Measurements from ENCODE around the gene SFI1. TPM values are rescaled to one million over a fixed set of nuclear protein-coding genes. Genes with fewer than 3 reads are reported as not detected.

Gene SFI1
- total RNA-seq, 2 donors from 2014 or later, result 27.8 to 46.8 TPM

DNA sequence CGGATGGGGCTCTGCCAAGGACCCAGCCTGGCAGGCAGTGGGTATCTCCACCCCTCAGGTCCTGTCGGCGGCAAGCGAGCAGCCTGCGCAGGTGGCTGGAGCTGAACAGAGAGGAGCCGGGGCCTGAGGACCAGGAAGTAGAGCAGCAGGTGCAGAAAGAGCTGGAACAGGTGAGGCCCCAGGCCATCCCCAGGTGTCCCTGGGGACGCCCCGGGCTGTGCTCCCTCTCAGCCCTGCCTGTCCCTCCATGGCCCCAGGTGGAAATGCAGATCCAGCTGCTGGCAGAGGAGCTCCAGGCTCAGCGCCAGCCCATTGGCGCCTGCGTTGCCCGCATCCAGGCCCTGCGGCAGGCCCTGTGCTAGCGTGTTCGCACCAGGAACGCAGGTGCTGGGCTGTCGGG, 121.7 kb downstream of the SFI1 start:
- no peaks in the 10 kb centered on the region for H3K9me3 ChIP-seq
- WGBS, 2 donors, result 91 to 92% methylated on average over 15 to 17 of the region's 17 CpGs
- no peak overlapping the region for H3K4me3 ChIP-seq
- no peaks in the 10 kb centered on the region for H3K27me3 ChIP-seq
- H3K27ac ChIP-seq, result no peak overlapping the region
- peaks cover 7 to 13% of the 10 kb centered on the region in 2 donors for H3K36me3 ChIP-seq (replicated peaks in 1 of 2; ENCODE audit: insufficient read depth in 1 of 2, low read depth in 2 of 2)
- H3K4me1 ChIP-seq, result no peaks in the 10 kb centered on the region
- TF ChIP-seq, protein P1, sequence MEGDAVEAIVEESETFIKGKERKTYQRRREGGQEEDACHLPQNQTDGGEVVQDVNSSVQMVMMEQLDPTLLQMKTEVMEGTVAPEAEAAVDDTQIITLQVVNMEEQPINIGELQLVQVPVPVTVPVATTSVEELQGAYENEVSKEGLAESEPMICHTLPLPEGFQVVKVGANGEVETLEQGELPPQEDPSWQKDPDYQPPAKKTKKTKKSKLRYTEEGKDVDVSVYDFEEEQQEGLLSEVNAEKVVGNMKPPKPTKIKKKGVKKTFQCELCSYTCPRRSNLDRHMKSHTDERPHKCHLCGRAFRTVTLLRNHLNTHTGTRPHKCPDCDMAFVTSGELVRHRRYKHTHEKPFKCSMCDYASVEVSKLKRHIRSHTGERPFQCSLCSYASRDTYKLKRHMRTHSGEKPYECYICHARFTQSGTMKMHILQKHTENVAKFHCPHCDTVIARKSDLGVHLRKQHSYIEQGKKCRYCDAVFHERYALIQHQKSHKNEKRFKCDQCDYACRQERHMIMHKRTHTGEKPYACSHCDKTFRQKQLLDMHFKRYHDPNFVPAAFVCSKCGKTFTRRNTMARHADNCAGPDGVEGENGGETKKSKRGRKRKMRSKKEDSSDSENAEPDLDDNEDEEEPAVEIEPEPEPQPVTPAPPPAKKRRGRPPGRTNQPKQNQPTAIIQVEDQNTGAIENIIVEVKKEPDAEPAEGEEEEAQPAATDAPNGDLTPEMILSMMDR (IDR thresholded peaks at IDR 0.05), result no peak
- no peak for TF ChIP-seq POLR2A (IDR thresholded peaks at IDR 0.05)
- no peak for ATAC-seq
- intact Hi-C loops (cut with DNase I), result no loop called here
- no peak for DNase-seq

DNA sequence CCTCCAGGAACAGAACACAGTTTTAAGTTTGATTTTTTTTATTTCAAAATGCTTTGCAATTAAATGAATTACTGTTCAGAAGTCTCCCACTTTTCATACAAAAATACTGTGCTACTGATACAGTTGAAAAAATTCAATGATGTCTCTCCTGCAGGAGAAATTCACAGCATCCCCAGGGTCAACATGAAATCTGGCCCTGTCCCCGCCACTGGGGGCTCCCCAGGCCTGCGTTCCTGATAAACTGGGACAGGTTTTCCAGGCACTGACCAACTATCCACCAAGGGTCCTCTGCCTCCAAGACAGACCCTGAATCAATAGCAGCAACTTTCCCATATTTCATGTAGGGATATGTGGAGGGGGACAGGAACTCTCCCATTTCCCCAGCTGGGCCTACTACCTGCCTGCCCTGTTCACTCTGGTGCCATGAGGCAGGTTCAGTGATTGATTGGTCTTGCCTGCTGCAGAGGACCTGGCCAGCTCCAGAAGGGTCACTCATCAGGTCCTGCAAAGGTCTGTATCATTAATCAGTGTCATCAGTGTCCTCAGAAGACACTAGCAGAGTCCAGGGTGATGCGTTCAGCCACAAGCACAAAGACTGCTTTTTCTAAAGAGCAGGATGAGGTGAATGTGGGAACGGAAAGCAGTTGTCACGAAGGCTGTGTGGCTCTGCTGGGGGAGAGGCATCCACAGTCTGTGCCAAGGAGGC, 122.3 kb downstream of the SFI1 start:
- 87 to 91% methylated on average over 5 of the region's 5 CpGs for WGBS, 2 donors
- Histone ChIP-seq H3K9me3 (no peaks in the 10 kb centered on the region), H3K27me3 (no peaks in the 10 kb centered on the region), H3K27ac (no peak overlapping the region), H3K4me1 (no peaks in the 10 kb centered on the region), H3K36me3 (replicated peaks in 1 of 2; ENCODE audit: insufficient read depth in 1 of 2, low read depth in 2 of 2) (peaks cover 7 to 13% of the 10 kb centered on the region in 2 donors), H3K4me3 (no peak overlapping the region)
- intact Hi-C loops (cut with DNase I), result no loop called here
- no peak for ATAC-seq
- TF ChIP-seq POLR2A (IDR thresholded peaks at IDR 0.05), result no peak
- TF ChIP-seq, protein P1 (IDR thresholded peaks at IDR 0.05), result no peak
- DNase-seq, result no peak

DNA sequence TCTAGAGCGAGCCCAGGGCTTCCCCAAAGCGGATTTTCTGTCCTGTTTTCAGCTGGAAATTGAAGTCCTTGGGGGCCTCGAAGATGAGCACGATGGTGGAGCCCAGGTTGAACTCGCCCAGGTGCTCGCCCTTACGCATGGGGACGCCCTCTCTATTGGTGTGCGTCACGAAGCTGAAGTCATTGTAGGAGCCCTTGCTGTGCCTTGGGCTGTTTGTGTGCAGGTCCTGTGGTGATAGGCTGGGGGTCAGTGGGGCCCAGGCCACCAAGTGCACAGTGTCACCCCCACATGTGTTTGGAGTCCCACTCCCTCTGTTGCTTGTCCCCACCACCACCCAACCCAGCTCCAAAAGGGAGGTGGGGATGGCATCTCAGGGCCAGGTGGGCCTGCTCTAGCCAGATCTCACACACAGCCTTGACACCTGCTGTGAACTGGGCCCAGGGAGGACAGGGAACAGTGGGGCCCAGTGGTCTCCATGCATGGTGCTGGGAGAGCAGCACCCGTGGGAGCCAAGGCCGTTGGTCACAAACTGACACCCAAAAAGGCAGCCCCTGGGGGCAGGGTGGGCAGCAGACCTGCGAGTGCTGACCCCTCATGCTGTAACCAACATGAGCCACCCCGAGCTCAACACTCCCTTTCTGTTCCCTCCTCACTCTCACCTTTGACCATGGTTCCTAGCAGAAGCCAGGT, 123.4 kb downstream of the SFI1 start:
- Histone ChIP-seq H3K36me3 (replicated peaks in 1 of 2; ENCODE audit: insufficient read depth in 1 of 2, low read depth in 2 of 2) (peaks cover 7 to 13% of the 10 kb centered on the region in 2 donors), H3K27ac (no peak overlapping the region), H3K9me3 (no peaks in the 10 kb centered on the region), H3K4me1 (no peaks in the 10 kb centered on the region), H3K27me3 (no peaks in the 10 kb centered on the region), H3K4me3 (no peak overlapping the region)
- ATAC-seq (no peak), DNase-seq (no peak)
- intact Hi-C loops (cut with DNase I), result no loop called here
- WGBS, 2 donors, result 88 to 92% methylated on average over 14 of the region's 14 CpGs
- TF ChIP-seq POLR2A (IDR thresholded peaks at IDR 0.05), result no peak
- TF ChIP-seq, protein P1 (IDR thresholded peaks at IDR 0.05), result no peak

DNA sequence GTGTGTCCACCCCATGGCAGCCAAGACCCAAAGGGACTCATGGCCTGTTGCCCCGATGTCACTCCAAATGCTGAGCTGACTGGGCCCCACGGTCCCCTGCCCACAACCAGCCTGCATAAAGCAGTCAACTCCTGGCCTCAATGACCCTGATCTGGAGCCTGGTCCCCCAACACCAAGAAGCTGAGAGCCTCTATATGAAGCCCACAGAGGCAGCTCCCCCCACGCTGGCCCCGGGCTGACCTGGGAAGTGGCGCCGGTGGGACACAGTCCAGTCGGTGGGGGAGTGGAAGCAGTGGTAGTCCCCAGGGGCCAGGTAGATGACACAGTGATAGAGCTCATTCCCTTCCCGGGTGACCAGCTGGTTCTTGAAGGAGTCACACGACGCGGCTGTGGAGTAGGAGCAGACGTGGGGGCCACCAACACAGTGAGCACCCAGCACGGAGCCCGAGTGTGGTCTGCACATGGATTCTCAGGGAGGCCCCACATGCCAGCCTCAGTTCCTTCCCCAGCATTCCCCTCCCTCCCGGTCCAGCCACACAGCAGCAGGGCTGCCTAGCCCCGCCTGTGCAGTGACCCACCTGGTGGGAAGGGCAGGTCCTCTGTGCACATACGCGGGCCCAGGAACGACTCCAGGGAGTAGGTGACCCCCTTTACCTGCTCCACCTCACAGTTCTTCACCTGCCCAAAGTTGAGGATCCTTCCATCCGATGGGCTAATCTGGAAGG, 124.6 kb downstream of the SFI1 start:
- no peak for DNase-seq
- peaks cover 10% of the 10 kb centered on the region for H3K4me1 ChIP-seq
- intact Hi-C loops (cut with DNase I), result no loop called here

More for the DNA sequence above, 124.6 kb downstream of the SFI1 start:
- no peak for ATAC-seq
- TF ChIP-seq, protein P1 (IDR thresholded peaks at IDR 0.05), result no peak
- no peak for TF ChIP-seq POLR2A (IDR thresholded peaks at IDR 0.05)
- no peak overlapping the region for H3K4me3 ChIP-seq
- 70 to 84% methylated on average over 5 to 20 of the region's 20 CpGs for WGBS, 2 donors
- H3K27me3 ChIP-seq, result no peaks in the 10 kb centered on the region
- H3K27ac ChIP-seq, result no peak overlapping the region
- no peaks in the 10 kb centered on the region for H3K9me3 ChIP-seq
- H3K36me3 ChIP-seq (replicated peaks in 1 of 2; ENCODE audit: insufficient read depth in 1 of 2, low read depth in 2 of 2), result peaks cover 7 to 13% of the 10 kb centered on the region in 2 donors
